Esophagus (tissue), 2 donors: ENCODE measurements around the gene ZFAND3. TPM values are rescaled to one million over a fixed set of nuclear protein-coding genes. Genes with fewer than 3 reads are reported as not detected.

ENCODE experiments used
- H3K27ac ChIP-seq, 2 donors: one replicate each; pipeline ENCODE4 v1.5.1; 2013; ENCODE audit warnings: low read depth in 2 of 2, mild to moderate bottlenecking in 2 of 2, inconsistent platforms in 1 of 2, low read length in 1 of 2, moderate library complexity in 1 of 2
- H3K27me3 ChIP-seq, 2 donors: one replicate each; pipeline ENCODE4 v1.6.1; 2013; ENCODE audit warnings: low read length in 2 of 2, control low read depth in 1 of 2, mild to moderate bottlenecking in 1 of 2; ENCODE audit not compliant: insufficient read depth in 2 of 2, control insufficient read depth in 1 of 2
- H3K36me3 ChIP-seq, 2 donors: one replicate each; pipeline ENCODE4 v1.6.1; 2013; ENCODE audit warnings: low read length in 1 of 2; ENCODE audit not compliant: control insufficient read depth in 2 of 2, insufficient read depth in 2 of 2
- H3K4me1 ChIP-seq, 2 donors: one replicate each; pipeline ENCODE4 v1.6.1; 2013; ENCODE audit warnings: low read length in 1 of 2; ENCODE audit not compliant: control insufficient read depth in 2 of 2, insufficient read depth in 2 of 2
- H3K4me3 ChIP-seq, 2 donors: one replicate each; pipeline ENCODE4 v1.5.1; 2013; ENCODE audit warnings: low read length in 2 of 2, mild to moderate bottlenecking in 2 of 2, low read depth in 1 of 2, moderate library complexity in 1 of 2
- H3K9me3 ChIP-seq, 2 donors: one replicate each; pipeline ENCODE4 v1.6.1; 2013; ENCODE audit warnings: mild to moderate bottlenecking in 2 of 2, low read depth in 1 of 2, low read length in 1 of 2, moderate library complexity in 1 of 2; ENCODE audit not compliant: control insufficient read depth in 2 of 2, insufficient read depth in 1 of 2
- WGBS, 2 donors: extraction: QIAGEN DNeasy Blood & Tissue Kit; methylation state at CpG; one replicate each; pipeline ENCODE4 v1.1.7; 2013; 5-methylcytosine and 5-hydroxymethylcytosine counted together
- polyA plus RNA-seq, 2 donors: library from polyadenylated mRNA; stranded (reverse); fragments of 200-250 nt; gene quantifications; one replicate each; pipeline ENCODE4 v1.2.3, GENCODE V29; 2013
- donor health status: healthy with polysubstance abuse.
- donor health status: Bipolar disorder and iron deficiency.

ZFAND3 gene
- polyA plus RNA-seq, 2 donors, result 20.6 to 21.9 TPM

DNA sequence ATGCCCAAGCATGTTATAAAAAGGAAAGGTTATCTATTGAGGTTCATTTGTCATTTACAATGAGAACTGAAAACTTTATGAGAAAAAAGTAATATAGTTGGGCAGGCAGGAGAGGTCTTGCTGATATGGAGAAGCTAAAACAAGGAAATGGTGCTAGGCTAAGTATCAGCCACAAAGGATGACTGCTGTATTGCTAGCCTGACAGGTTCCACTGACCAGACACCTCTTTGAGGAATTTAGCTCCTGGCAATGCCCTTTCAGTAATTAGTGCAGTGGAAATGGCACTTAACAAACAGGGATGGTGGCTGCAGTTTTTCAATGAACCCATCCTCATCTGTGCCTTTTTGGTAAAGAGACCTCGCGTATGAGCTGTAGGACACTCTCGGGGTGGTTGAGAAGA is 284.4 kb downstream of the ZFAND3 start:
- Histone ChIP-seq H3K27me3 (no peaks in the 10 kb centered on the region), H3K36me3 (no peaks in the 10 kb centered on the region), H3K4me1 (no peaks in the 10 kb centered on the region), H3K4me3 (no peak overlapping the region), H3K9me3 (no peaks in the 10 kb centered on the region), H3K27ac (no peak overlapping the region)
- WGBS, 2 donors, result 95 to 100% methylated on average over 3 of the region's 3 CpGs

DNA sequence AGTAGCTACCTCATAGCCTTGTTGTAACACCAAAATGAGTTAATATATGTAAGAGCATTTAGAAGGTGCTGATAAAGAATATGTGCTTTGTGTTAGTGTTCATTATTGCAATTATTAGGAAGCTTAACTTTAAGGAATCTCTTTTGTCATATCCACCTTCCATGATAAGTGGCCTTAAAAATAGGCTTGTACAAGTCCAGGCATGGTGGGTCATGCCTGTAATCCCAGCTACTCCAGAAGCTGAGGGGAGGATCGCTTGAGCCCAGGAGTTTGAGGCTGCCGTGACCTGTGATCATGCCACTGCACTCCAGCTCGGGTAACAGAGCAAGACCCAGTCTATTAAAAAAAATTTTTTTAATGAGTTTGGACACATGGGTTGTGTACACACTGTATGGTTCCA is 285.5 kb downstream of the ZFAND3 start:
- 84 to 96% methylated on average over 3 of the region's 3 CpGs for WGBS, 2 donors
- Histone ChIP-seq H3K4me3 (no peak overlapping the region), H3K27me3 (no peaks in the 10 kb centered on the region), H3K9me3 (no peaks in the 10 kb centered on the region), H3K27ac (no peak overlapping the region), H3K4me1 (no peaks in the 10 kb centered on the region), H3K36me3 (peaks cover 0 to 2% of the 10 kb centered on the region in 2 donors)

DNA sequence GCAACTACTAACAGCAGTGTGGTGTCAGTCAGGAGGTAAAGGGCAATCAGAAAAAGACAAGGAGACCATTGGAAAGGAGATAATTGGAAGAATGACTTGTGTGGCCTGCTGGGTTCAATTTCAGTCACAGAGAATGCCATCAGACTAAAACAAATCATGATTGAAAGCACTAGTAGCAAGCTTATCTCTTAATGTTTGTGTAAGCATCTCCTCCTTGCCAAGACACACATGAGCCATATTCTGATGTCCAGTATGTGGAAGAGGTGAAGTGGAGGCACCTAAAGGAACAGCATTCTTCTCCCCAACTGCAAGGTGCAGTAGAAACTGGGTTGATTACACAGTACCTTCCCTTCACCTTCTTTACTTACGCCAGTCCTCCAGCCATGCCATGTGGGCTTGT is 287.5 kb downstream of the ZFAND3 start:
- Histone ChIP-seq H3K27me3 (no peaks in the 10 kb centered on the region), H3K27ac (no peak overlapping the region), H3K36me3 (peaks cover 0 to 2% of the 10 kb centered on the region in 2 donors), H3K4me3 (no peak overlapping the region), H3K4me1 (peaks cover 0 to 2% of the 10 kb centered on the region in 2 donors), H3K9me3 (no peaks in the 10 kb centered on the region)
- 98 to 100% methylated on average over 1 of the region's 1 CpG for WGBS, 2 donors

DNA sequence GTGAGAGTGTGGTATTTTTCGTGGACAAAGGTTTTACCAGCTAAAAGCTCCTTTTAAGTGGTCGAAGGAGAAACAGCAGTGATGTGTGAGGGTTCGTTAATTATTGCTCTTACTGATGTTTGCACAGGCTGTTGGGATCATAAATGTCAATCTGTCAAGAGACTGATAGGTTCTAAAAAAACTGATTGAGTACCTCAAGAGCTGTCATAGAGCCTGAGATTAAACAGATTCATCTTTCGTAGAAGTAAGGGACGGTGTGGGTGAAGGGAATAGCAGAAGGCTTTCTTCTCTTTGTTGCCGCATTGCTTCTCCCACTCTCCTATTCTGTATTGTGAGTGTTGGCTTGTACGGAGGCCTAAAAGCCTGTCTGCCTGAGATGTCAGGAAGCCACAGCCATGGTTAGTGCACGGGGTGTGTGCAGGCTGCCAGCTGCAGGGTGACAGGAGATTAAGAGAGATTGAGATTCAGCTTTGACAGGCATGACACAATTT is 291.0 kb downstream of the ZFAND3 start:
- WGBS, 2 donors, result 58 to 63% methylated on average over 8 of the region's 8 CpGs
- H3K36me3 ChIP-seq, result peaks cover 0 to 2% of the 10 kb centered on the region in 2 donors
- no peaks in the 10 kb centered on the region for H3K9me3 ChIP-seq
- H3K4me3 ChIP-seq, result no peak overlapping the region
- H3K27ac ChIP-seq, result peak overlapping the region in 1 of 2 donors; percentile 7
- H3K4me1 ChIP-seq, result peaks cover 2% of the 10 kb centered on the region in 2 donors
- H3K27me3 ChIP-seq, result no peaks in the 10 kb centered on the region

DNA sequence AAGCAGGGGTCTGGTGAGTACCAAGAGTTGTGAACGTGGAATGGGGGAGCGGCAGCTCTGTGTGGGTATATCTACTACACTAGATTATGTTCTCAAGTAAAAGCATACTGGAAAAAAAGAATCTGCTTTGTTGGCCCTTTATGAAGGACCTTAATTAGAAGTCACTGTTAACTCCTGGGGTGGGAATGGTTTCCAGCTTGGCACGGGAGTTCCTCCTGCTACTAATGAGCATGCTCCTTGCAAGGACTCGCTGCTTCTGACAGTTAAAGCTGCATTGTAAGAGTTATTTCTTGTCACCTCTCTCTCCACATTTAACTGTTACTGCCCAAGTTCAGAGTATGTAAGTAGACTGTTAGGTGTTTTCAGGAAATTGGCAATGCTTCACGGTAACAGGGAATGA is 292.7 kb downstream of the ZFAND3 start:
- no peak overlapping the region for H3K27ac ChIP-seq
- H3K36me3 ChIP-seq, result peaks cover 0 to 2% of the 10 kb centered on the region in 2 donors
- peaks cover 2 to 5% of the 10 kb centered on the region in 2 donors for H3K4me1 ChIP-seq
- WGBS, 2 donors, result 93 to 97% methylated on average over 5 of the region's 5 CpGs
- no peak overlapping the region for H3K4me3 ChIP-seq
- H3K9me3 ChIP-seq, result no peaks in the 10 kb centered on the region
- H3K27me3 ChIP-seq, result no peaks in the 10 kb centered on the region

DNA sequence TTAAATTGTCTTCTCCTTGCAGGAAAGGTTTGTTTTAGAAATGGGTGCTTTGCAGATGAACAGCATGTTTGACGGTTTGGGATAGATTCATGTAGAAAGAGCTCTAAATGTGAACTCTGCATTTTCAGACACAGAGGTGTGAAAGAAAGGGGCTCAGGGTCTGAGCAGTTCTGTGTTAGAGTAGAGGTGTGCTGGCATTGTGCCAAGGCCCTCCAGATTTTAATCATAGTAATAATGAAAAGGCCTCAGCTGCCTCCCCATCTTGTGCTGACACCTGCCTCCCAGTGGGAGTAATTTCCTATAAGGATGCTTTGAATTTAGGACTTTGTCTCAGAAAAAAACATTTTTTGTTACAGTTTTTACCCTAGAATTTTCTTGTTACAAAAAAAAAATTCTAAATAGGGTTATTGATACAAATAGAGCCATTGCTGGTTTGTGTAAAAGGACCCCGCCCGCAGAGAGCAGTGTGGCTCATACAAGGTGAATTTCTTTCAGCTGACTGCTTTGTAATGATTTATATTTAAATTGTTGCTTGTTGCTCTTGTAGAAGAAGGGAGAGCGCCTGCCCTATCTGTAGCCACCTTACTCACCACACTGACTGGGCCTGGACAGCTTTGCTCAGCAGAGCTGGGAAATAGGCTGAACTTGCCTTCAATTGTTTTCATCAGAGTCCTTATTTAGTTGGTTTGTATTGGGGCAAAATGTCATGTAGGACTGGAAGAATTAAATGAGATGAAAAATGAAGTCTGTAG is 294.5 kb downstream of the ZFAND3 start:
- peaks cover 2 to 5% of the 10 kb centered on the region in 2 donors for H3K4me1 ChIP-seq
- WGBS, 2 donors, result 89 to 97% methylated on average over 4 of the region's 4 CpGs
- H3K27ac ChIP-seq, result no peak overlapping the region
- H3K4me3 ChIP-seq, result no peak overlapping the region
- H3K27me3 ChIP-seq, result no peaks in the 10 kb centered on the region
- peaks cover 0 to 2% of the 10 kb centered on the region in 2 donors for H3K36me3 ChIP-seq
- no peaks in the 10 kb centered on the region for H3K9me3 ChIP-seq

DNA sequence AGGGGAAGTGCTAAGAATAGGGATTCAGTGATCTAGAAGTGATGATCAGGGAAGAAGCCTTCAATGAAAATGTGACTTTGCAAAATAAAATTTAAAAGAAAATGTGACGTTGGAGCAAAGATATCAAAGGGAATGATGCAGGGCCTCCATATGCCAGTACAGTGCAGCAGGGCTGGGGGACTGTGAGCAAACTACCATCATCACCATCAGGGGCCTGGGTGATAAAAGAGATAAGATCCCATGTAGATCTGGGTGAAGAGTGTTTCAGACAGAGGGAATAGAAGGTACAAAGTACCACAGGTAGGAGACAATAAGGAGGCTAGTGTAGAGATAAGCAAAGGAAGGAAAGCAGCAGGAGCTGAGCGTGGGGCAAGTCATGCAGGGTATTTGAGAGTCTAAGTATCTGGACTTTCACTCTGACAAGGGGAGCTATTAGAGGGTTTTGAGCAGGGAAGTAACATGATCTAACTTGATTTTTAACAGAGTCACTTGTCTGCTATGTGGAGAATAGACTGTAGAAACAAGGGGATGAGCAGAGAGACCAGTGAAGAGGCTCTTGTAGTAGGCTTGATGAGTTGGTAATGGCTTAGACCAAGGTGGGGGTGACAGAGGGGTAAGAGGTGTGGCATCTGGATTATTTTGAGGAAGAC is 295.6 kb downstream of the ZFAND3 start:
- no peak overlapping the region for H3K27ac ChIP-seq
- peaks cover 0 to 2% of the 10 kb centered on the region in 2 donors for H3K36me3 ChIP-seq
- H3K27me3 ChIP-seq, result no peaks in the 10 kb centered on the region
- H3K4me3 ChIP-seq, result no peak overlapping the region
- no peaks in the 10 kb centered on the region for H3K9me3 ChIP-seq
- 93% methylated on average over 2 of the region's 2 CpGs for WGBS, 2 donors
- H3K4me1 ChIP-seq, result peaks cover 2 to 5% of the 10 kb centered on the region in 2 donors

DNA sequence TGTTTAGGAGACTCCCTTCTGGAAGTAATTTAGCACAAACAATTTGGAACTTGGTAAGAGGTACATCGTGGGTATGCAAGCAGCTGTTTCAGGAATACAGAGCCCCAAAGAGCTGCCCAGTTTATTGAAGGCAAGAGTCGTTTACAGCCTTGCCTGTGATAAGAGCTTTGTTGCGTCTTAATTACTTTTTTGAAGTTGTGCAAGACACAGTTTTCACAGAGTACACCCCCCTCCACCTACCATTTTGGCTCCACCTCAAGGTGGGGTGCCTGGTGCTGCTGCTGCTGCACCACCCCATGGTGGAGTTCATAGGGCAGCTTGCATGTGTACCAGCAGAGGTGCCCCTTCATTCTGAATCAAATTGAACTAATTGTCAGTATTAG is 296.1 kb downstream of the ZFAND3 start:
- H3K36me3 ChIP-seq, result peaks cover 0 to 2% of the 10 kb centered on the region in 2 donors
- H3K9me3 ChIP-seq, result no peaks in the 10 kb centered on the region
- H3K27me3 ChIP-seq, result no peaks in the 10 kb centered on the region
- 75 to 92% methylated on average over 3 of the region's 3 CpGs for WGBS, 2 donors
- H3K27ac ChIP-seq, result peak overlapping the region in 1 of 2 donors; percentile 73
- H3K4me3 ChIP-seq, result no peak overlapping the region
- H3K4me1 ChIP-seq, result peaks cover 2 to 4% of the 10 kb centered on the region in 2 donors

DNA sequence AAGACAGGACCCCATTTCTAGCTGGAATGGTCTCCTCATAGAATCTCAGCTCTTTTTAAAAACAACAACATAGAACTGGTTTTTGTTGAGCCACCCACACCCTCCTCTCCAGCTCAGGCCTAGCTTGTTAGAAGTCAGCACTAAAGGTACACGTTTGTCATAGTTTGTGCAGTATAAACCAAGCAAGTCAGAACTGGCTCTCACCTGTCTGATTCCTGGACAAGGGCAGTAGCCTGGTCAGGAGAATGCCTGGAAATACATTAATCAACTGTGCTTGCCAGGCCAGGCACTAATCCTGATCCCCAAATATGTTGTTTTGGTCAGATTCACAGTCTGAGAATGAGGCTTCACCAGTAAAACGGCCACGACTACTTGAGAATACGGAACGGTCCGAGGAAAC is 296.7 kb downstream of the ZFAND3 start:
- no peaks in the 10 kb centered on the region for H3K27me3 ChIP-seq
- H3K36me3 ChIP-seq, result peaks cover 0 to 4% of the 10 kb centered on the region in 2 donors
- peaks cover 2 to 3% of the 10 kb centered on the region in 2 donors for H3K4me1 ChIP-seq
- H3K4me3 ChIP-seq, result no peak overlapping the region
- 72 to 74% methylated on average over 6 of the region's 6 CpGs for WGBS, 2 donors
- no peaks in the 10 kb centered on the region for H3K9me3 ChIP-seq
- peak overlapping the region in 1 of 2 donors; percentile 35 for H3K27ac ChIP-seq
